DMS79 treated with DMSO at 0.1 percent for 48 hours (cell line): ENCODE data around the gene ANKRD33.

Experiments
- DNase-seq: peaks from one replicate; lab custom pipeline; 2025; lab: John Stamatoyannopoulos, UW

Gene ANKRD33

GRCh38 chr12:51920046-51920445 lies 32.1 kb downstream of the ANKRD33 start:
- no peak for DNase-seq

GRCh38 chr12:51921017-51921725 lies 33.3 kb downstream of the ANKRD33 start:
- DNase-seq, result no peak

GRCh38 chr12:51922146-51922545 lies 34.2 kb downstream of the ANKRD33 start:
- no peak for DNase-seq

- DNase-seq, result no peak
Observed at GRCh38 chr12:51922762-51923505, 35.0 kb downstream of the ANKRD33 start.

DNA sequence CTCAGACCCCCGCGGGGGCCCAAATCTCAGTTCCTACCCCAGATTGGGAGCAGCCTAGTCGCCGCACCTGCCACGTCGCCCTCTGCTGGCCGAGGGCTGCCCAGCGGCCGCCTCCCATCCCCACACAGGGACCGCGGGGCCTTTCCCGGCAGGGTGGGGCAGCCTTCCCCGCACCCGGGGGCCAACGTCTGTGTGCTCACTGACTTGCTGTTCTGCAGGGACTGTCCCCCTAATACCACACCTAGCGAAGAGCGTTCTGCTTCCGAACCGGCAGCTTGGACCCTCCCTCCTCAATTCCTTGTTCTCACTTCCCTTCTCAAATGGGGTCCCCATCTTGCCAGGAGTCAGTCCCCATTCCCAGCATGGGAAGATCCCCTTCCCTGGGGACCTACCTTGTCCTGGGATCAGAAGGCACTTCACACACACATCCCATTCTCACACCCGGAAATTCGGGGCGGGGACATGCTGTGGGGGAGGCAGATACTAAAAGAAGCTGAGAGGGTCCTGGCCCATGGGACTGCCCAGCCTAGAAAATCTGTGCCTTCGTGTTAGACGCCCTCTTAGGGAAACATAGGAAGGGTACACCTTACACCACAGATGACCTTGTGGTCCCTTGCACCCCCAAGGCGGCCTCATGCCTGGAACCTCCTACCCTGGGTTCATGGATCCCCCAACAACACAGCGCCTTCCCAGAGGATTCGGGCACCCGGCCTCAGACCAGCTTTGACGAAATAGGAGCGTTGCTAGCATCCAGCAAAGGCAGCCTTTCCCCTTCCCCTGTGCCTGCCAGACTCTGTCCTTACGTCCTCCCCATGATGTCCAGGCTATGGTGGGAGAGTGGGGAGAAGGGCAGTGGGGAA lies 35.8 kb downstream of the ANKRD33 start:
- DNase-seq, result no peak

DNA sequence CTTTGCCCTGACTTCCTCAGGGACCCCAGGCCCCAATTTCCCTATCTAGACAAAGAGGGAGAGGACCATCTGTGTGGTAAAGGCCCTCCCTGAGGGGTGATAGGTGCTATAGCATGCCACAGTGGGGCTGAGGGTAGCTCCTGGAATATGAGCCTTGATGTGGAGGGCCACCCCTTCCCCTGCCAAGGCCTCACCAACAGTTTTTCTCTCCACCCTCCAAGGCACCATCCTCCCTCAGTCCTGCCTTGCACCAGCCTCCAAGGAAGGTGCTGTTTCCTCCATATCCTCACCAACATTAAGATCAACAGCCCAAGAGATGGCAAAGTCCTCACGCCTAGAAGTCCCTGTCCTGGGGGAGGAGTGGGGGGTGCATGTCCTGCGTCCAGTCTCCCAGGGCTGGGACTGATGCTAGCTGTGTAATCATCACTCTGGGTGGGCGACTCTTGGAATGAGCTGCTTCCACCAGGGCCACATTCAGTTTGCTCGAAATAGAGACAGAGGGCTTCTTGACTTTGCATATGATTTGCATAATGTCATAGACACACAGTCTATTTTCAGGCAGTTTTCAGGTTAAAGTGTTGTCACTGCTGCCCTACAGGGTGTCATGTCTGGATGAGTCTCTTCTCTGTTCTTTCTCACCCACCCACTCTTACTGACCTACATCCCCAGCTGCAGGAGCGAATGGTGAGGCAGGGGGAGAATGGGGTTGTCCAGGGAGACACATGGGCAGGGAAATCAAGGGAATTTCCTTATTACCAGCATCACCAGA lies 36.8 kb downstream of the ANKRD33 start:
- no peak for DNase-seq

DNA sequence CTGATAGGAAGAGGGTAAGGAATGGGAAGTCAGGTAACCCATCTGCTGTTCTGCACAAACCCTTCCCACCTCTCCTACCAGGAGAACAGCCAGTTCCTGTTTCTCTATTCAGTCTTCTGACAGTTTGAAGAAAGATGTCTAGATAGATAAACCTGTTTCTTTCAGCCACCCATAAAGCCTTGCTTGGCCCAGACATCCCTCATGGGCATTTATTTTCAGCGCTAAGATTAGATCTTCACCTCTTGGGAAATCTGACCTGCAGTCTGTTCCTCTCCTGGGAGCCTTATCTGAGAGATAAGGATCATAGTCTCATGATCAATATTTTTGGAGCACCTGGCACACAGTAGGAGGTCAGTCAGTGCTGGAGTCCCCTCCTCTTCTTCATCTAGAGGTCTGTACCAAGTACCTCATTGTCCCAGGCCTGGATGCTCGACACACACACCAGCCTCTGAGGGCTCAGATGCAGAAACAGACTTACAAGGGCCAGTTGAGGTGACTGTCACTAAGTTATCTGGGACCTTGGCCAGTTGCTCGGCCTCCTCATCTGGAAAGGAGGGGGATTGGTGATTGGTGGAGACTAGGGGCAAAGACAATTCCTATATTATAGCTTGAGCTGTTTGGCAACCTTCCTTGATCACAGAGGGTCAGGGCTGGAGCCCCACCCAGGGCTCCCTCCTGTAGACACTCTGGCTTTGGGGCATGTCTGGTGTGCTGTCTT lies 37.6 kb downstream of the ANKRD33 start:
- DNase-seq, result no peak

DNA sequence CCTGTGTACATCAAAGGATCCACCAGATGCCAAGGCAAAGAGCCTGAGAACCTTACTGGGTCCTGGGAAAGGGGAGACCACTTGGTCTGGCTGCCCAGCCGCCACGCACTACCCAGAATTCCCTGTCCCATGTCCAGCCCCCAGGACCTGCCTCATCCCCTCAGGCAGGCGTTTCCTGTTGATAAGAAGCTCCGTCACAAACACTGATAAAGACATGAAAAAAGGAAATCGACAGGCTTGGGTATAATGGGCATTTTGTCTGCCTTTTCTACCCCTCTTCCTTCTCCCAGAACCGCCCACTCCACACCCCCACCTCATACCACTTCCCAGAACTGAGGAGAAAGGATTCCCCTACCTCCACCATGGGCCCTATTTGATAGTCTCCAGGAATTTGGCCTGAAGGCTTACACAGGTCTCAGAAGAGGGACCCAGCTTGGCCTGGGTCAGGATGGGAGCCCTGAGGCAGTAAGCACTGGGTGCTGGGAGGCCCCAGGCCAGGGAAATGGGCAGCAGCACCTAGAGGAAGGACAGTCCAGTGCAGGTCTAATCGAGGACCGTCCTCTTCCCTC lies 38.2 kb downstream of the ANKRD33 start:
- no peak for DNase-seq

DNA sequence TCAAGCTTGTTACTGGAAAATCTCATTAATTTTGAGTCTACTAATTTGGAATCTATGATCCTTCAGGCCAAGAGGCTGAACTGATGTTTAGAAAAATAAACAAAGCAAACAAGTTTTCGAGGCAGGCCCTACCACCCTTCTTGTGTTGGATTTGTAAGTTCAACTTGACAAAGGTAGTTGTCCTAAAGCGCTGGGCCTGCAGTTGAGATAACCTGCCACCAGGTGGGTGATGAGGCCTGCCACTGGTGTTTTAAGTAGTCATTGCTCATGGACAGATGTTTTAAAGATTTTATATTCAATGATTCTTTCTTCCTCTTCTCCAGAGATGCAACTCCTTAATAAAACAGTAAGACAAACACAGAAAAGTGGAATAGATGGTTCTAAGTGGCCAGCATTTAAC lies 38.8 kb downstream of the ANKRD33 start:
- DNase-seq, result no peak

GRCh38 chr12:51932218-51933076 lies 44.5 kb downstream of the ANKRD33 start:
- no peak for DNase-seq

DNA sequence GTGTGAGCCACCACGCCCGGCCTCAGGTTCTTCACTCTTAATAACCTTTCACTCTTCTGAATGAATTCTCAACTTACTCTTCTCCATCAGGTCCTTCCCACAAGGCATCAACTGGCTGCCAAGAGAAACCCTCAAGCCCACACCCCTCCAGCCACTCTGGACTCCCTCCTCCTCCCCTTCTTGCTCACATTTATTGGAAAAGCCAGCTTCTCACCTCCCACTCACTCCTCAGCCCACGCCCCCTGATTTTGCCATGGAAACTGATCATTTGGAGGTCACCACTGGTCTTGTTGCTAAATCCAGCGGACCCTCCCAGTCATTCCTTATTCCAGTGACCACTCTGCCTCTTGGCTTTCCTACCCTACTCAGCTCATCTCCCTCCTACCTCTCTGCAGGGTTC lies 46.2 kb downstream of the ANKRD33 start:
- no peak for DNase-seq

DNA sequence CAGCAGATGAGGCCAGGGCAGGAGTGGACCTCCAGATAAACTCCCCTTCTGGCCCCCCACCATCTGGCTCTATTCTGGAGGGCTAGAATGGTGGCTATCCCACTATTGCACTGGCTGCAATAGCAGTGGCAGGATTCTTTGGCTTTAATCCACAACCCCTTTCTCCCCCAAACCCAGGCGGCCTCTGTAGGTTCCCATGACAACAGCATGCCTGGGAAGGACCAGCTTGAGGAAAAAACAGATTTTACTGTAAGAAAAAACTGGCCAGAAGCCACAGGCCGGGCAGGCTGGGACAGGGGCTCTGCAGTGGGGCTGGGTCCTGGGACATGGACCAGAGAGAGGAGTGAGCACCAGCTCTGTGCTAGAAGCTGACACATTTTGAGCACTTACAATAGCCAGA lies 50.0 kb downstream of the ANKRD33 start:
- DNase-seq, result no peak

DNA sequence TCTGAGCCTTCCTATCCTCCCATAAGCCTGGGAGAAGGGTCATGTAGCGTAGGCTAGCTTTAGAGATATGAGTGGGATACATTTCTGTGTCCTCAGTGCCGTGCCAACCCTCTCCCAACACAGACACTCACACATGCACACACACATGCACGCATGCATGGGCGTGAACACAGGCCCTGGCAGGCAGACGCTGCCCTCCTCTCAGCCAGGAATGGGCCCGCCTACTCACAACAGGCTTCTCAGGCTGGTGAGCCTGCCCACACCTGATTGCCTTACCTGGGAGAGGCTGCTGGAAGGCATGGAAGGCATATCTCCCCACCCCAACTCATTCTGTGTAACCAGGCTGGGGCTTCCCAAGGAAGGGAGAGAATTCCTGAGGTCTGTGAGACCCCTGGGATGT lies 50.8 kb downstream of the ANKRD33 start:
- no peak for DNase-seq

GRCh38 chr12:51941011-51941581 lies 53.2 kb downstream of the ANKRD33 start:
- peak; percentile 53 for DNase-seq
